NB4 (cell line): ENCODE data around the gene UBA6.

Experiments
- DNase-seq: peaks from one replicate; pipeline ENCODE4 v3.0.0; 2010; ENCODE audit warnings: low read depth
- H3K4me3 ChIP-seq: one replicate; pipeline ENCODE4 v1.5.1; 2011; ENCODE audit warnings: mild to moderate bottlenecking, low read depth, low read length, moderate library complexity
- MYC ChIP-seq: IDR thresholded peaks from 2 replicates; pipeline ENCODE4 v1.6.1; 2011; ENCODE audit warnings: low read depth, low read length
- POLR2A ChIP-seq: IDR thresholded peaks from 2 replicates; pipeline ENCODE4 v1.6.1; 2011; ENCODE audit warnings: mild to moderate bottlenecking; ENCODE audit not compliant: insufficient read length; ENCODE audit errors: extremely low read depth
- TF ChIP-seq, protein P1 (sequence below): IDR thresholded peaks from one replicate; pipeline ENCODE4 v1.5.1; 2012; ENCODE audit warnings: low read depth, low read length
- TF ChIP-seq, protein P2 (sequence below): IDR thresholded peaks from 2 replicates; pipeline ENCODE4 v1.6.1; 2011; ENCODE audit warnings: low read depth, low read length

UBA6 gene

DNA sequence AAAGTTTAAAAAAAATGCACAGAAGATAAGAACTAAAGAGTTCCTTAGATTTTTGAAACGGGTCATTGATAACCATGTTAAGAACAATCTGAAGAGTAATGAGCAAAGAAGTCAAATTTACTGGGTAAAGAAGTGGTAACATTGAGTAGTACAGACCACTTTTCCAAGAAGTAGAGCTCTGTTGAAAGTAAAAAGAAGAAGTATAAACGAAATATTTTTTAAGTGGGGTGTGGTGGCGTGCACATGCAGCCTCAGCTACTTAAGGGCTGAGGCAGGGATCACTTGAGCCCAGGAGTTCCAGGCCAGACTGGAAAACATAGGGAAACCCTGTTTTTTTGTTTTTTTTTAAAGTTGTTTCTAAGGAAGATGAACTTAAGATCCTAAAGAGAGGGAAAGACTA lies 68.5 kb downstream of the UBA6 start:
- H3K4me3 ChIP-seq, result no peak overlapping the region
- TF ChIP-seq, protein P1, sequence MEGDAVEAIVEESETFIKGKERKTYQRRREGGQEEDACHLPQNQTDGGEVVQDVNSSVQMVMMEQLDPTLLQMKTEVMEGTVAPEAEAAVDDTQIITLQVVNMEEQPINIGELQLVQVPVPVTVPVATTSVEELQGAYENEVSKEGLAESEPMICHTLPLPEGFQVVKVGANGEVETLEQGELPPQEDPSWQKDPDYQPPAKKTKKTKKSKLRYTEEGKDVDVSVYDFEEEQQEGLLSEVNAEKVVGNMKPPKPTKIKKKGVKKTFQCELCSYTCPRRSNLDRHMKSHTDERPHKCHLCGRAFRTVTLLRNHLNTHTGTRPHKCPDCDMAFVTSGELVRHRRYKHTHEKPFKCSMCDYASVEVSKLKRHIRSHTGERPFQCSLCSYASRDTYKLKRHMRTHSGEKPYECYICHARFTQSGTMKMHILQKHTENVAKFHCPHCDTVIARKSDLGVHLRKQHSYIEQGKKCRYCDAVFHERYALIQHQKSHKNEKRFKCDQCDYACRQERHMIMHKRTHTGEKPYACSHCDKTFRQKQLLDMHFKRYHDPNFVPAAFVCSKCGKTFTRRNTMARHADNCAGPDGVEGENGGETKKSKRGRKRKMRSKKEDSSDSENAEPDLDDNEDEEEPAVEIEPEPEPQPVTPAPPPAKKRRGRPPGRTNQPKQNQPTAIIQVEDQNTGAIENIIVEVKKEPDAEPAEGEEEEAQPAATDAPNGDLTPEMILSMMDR, result no peak
- no peak for TF ChIP-seq MYC
- TF ChIP-seq, protein P2, sequence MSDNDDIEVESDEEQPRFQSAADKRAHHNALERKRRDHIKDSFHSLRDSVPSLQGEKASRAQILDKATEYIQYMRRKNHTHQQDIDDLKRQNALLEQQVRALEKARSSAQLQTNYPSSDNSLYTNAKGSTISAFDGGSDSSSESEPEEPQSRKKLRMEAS, result no peak
- no peak for TF ChIP-seq POLR2A
- peak; percentile 17 for DNase-seq

DNA sequence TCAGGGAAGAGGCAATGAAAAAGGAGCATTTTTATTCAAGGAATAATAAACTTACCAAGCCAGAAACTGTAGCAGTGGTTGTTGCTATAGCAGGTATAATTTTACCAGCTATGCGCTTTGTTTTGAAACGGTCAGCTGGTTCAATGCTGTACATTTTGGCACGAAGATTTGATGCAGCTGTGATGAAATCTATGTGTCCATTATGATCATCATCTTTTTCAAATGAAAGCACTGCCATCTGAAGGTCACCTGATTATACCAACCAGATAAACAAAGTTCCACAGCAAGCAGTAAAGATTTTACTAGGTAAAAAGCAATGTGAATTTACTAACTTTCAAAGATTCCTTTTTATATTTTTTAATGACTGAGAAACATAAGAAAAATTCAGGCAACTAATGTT lies 76.0 kb downstream of the UBA6 start:
- TF ChIP-seq MYC, result no peak
- TF ChIP-seq, protein P1, result no peak
- TF ChIP-seq, protein P2, result no peak
- TF ChIP-seq POLR2A, result no peak
- no peak overlapping the region for H3K4me3 ChIP-seq
- DNase-seq, result no peak

DNA sequence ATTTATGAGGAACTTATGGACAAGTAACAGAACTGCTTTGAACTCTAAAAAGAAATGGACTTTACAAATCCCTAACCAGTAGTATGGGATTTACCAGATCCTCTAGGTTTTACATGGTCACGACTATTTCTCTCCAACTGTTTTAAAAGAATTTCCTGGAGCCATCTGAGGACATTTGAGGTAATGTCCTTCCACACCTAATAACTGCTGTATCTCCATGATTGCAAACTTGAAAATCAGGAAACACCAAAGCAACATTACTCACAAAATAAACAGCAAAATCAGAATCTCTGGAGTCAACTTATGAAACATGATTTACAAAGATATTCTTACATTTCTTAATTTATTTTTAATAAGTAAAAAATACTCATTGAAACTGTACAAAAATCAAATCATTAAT lies 84.5 kb downstream of the UBA6 start:
- H3K4me3 ChIP-seq, result no peak overlapping the region
- TF ChIP-seq MYC (no peak), POLR2A (no peak)
- TF ChIP-seq, protein P1, result no peak
- TF ChIP-seq, protein P2, result no peak
- no peak for DNase-seq

DNA sequence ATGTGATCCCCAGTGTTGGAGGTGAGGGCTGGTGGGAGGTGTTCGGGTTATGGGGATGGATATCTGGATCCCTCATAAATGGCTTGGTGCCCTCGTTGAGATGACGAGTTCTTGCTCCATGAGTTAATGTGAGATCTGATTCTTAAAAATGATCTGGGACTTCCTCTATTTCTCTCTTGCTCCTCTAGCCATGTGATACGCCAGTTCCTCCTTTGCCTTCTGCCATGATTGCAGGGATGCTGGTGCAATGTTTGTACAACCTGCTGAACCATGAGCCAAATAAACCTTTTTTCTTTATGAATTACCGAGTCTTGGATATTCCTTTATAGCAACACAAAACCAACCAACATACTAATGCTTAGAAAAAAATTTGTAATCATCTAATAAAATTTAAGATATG lies 85.8 kb downstream of the UBA6 start:
- no peak for TF ChIP-seq MYC
- no peak for TF ChIP-seq POLR2A
- TF ChIP-seq, protein P2, result no peak
- TF ChIP-seq, protein P1, result no peak
- peak; percentile 10 for DNase-seq

DNA sequence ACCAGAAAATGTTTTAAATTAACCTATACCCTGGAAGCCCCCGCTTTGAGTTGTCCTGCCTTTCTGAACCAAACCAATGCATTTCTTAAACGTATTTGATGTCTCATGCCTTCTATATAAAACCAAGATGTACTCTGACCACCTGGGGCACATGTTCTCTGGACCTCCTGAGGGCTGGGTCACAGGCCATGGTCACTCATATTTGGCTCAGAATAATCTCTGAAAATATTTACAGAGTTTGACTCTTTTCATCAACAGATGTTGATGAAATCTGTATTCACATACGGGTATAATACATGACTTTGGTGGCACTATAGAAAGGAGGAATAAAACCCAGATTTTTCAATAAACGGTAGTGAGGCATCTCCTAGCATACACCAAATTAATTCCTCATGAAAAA lies 86.8 kb downstream of the UBA6 start:
- no peak for DNase-seq
- TF ChIP-seq, protein P2, result no peak
- TF ChIP-seq, protein P1, result no peak
- no peak for TF ChIP-seq POLR2A
- TF ChIP-seq MYC, result no peak
- no peak overlapping the region for H3K4me3 ChIP-seq

More for the DNA sequence above, 85.8 kb downstream of the UBA6 start:
- no peak overlapping the region for H3K4me3 ChIP-seq

DNA sequence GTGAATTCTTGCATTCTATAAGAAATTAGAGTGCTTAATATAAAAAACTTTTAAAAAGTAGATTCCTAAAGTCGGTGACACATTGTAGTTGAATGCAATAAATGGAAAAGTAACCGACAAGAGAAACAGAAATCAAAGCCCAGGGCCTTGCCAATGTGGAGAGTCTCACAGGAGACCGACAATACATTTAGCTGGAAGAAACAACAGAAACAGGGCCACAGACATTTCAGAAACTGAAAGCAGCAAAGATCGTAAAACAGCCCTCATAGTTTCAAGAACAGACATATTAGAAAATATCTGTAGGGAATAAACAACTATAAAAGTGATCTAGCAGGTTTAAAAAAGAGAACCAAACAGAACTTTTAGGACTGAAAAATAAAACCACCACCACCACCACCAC lies 92.9 kb downstream of the UBA6 start:
- TF ChIP-seq MYC (no peak), POLR2A (no peak)
- H3K4me3 ChIP-seq, result no peak overlapping the region
- DNase-seq, result no peak
